Globus pallidus (tissue), 1 donor: ENCODE measurements around the gene RTN1.

Experiments used
- DNase-seq: peaks from one replicate; pipeline ENCODE4 v3.0.0-alpha.2; 2015; ENCODE audit warnings: low spot score

Gene RTN1

DNA sequence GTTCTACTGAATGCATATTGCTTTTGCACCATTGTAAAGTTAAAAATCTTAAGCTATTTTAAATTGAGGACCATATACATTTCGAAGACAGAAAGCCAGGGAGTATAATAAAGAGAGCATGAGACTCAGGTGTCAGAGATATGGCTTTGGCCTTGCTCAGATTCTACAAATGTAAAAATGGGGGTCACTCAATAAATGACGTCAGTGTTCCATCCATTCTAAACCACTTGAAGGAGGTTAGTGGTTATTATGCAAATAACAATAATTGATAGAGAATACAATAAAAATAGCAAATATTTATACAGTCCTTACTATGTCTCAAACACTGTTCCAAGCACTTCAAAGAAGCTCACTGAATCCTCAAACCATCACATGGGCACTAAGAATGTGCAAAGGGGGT, 20.1 kb downstream of the RTN1 start:
- DNase-seq, result no peak

DNA sequence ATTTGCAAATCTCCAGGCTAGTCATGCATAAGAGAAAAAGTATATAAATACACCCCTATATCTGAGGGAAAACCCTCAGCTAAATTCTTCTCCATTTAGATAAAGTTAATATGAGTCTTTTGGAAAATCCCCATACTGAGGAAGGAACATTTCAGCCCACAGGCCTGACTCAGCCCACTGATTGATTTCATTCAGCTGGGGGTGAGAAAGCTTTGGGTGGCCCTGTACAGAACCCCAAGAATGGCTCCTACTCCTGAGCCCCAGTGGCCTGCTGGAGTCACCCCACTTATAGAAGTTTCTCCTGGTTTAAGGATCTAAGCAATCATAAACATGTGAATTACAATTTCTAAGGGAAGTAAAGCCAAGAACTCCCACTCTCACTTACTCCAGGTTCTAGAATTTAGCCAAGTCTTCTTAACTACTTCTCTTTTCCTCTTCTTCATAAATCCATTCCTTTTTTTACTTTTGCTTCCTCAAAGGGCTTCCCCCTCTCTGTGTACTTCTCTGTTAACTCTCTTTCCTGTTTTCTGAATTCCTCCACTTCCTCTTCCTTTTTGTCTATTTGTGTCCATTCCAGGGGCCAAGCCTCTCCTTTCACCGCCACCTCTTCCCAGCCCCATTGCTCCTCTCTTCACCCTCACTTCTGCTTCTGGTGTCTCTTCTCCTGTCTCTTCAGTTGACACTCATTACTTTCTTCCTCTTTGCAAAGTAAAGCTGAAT, 21.0 kb downstream of the RTN1 start:
- no peak for DNase-seq

DNA sequence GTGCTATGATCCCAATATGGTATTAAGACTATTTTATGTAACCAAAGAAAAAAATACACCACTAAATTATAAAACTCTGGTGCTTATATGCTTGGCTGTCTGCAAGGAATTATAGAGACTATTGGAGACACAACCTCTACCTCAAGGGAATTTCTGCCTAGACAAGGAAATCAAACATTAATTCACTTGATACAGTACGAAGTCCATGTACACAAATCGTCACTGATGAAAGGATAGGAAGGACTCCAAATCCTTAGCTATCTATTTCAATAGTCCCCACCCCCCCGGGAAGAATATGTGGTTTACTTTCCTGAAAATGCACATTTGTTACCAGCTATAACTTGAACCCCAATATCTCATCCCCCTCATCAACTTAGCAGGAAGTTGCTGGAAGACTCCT, 21.9 kb downstream of the RTN1 start:
- no peak for DNase-seq

DNA sequence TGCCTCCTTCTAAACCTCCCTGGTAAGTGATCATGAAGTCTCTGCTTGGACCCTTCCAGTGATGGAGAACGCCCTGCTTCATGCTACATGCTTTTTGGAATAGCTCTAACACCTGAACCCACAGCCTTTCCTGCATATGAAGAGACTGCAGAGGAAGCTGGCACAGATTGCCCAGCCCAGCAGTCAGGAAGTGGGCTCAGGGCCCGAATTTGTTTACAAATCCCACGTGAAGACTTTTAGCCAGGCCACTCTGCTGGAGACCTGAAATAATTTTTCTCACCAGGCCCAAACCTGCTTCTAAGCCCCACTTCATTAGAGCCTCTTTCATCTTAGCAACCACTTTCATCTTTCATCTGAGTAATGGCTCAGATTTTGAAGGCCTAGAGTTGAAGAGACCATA, 22.9 kb downstream of the RTN1 start:
- DNase-seq, result no peak

DNA sequence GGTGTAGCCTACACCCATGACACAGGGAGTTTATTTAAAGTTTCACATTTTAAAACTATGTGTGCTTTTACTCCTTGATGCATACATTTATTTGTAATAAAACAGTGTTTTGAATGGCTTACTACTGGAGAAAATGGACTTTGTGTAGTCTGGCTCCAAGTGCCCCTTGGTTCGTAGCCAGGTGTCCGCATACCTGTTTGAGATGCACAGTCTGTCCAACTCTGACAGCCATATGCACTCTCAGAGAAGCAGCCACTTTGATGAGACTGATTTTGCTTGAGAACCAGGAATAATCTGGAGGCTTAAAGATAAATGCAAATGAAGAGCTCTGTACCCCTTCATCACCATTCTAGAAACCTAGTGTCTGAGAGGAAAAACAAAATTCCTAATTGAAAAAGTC, 24.0 kb downstream of the RTN1 start:
- DNase-seq, result no peak

DNA sequence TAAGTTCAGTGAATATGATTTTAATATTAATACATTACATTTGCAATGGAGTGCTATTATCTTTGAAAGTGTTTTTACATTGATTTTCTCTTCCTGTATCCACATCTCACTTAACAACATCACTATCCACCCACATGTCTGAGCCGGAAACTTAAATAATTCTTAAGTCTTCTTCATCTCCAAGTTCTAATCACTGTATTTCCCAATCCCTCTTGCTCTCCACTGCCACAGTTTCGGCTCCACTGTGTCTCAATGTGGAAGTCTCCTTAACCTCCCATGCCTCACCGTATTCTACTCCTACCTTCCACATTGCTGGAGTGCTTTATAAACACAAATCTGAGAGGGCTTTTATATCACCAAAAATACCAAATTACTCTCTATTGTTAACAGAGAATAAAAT, 25.3 kb downstream of the RTN1 start:
- no peak for DNase-seq

DNA sequence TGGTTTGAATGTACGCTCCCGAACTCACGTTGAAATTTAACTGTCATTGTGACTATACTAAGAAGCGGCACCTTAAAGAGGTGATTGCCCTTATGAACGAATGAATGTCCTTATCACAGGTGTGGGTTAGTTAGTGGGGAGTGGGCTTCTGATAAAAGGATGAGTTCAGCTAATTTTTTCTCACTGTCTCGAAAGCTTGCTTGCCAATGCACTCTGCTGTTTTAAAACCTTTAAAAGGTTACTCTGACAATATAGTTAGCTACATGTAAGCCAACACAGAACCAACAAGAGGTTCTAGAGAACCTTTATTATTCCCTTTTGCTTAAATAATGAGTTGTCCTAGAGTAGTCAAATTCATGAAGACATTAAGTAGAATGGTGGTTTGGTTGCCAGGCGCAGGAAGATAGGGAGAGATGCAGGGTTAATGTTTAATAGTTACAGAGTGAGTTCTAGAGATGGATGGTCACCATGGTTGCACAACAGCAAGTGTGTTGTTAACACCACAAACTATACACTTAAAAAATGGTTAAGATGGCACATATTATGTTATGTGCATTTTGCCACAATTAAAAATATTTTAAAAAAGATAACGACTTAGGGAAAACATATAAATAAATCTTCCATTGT, 26.3 kb downstream of the RTN1 start:
- DNase-seq, result no peak

DNA sequence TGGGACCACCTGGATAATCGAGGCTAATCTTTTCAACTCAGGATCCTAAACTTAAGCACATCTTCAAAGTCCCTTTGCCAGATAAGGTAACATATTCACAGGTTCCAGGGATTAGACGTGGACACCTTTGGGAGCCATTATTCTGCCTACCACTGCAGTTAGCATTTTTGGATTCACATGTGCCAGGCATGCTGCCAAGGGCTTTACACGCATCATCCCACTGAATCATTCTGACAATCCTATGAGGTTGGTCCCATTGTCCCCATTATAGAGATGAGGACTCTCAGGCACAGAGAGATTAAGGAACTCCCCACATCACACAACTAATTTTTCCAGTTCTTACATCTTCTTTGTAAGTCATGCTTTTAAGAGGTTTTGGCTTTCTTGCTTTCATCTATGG, 34.5 kb downstream of the RTN1 start:
- DNase-seq, result no peak

DNA sequence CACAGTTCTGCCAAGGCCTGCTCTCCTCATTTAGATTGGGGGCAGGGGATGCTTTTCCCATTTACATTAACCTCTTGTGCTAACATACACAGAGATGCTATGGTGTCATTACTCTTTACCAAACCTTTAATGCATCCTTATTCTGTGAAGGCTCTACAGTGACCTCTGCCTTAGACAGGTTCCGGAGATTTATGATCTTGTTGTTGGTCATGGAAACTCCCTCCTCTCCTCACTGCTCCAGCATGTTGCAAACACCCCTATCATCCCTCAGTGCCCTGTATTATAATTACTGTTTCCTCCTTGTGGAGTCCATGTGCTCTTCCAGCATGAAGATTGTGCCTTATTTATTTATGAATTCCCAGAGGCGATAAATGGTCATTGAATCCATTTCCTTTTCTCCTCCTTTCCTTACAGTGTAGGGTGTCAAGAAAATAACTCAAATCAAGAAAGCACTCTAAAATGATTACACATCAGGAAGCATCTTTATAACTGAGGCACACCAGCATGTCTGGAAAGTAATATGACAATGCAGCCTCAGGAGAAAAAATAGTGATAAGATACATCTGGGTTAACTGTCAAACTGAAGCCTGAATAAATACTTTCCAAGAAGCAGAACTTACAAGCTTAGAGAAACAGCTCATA, 37.8 kb downstream of the RTN1 start:
- DNase-seq, result no peak

DNA sequence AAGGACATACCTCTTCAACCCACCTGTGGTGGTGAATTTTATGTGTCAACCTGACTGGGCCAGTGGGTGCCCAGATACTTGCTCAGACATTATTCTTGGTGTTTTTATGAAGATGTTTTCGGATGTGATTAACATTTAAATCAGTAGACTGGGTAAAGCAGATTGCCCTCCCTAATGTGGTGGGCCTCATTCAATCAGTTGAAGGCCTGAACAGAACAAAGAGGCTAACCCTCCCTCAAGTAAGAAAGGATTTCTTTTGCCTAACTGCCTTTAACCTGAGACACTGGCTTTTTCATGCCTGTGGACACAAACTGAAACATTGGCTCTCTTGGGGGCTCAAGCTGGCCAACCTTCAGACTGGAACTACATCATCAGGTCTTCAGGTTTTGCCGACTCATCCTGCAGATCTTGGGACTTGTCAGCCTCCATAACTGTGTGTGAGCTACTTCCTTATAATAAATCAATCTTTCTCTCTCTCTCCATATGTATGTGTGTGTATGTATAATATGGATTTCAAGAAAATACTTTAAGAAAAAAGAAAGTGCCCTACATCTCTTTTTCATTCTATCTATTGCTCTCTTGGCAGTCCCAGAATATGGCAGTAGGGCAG, 39.4 kb downstream of the RTN1 start:
- DNase-seq, result no peak

DNA sequence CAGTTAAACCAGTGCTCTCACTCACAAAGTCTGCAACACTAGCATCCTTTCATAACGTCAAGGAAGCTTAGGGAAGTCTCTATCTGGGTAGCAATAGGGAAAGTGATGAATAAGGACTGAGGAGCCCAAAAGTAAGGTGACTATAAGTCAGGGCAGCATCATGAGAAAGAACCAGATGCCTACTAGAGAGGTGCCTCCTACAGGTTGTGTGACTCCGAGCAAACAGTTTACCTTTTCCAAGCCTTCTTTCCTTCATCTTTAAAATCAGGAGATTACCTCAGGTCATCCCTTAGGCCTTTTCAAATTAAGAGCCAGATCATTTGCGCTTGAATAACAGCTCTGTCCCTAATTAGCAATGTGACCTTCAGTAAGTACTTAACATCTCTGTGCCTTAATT, 40.2 kb downstream of the RTN1 start:
- DNase-seq, result no peak

DNA sequence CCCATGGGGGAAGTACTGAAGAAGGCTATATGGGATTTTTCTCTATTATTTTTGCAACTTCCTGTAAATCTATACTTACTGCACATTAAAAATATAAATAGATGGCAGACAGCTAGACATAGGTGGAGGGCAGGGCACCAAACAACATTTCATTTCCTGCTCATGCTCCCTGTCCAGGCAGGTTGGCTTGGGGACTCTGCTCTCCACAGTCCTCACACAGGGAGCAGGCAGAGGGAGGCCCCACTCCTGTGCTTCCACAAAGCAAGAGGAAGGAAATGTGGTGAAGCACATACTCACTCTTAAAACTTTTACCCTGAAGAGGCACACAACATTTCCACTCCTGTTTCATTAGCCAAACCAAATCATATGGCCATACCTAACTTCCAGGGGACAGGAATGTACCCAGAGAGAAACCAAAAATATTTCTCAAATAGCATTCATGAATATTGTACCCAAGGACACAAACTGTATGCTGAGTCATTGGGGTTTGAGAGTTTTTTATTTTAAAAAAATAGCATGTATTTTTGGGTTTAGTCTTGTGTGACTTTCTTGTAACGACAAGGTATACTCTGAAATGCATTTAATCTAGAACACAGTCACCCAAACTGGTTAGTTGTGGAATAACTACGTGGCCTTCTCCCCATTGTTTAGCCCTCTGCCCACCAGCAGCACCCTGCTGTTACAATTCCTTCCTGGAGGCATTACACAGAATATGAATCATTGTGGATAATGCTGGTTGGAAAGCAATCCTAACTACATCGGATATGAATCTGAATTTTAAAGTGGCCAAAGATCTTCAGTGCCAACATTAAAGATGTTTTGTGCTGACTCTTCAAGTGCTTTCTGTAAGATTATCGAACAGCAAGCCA, 40.9 kb downstream of the RTN1 start:
- no peak for DNase-seq

DNA sequence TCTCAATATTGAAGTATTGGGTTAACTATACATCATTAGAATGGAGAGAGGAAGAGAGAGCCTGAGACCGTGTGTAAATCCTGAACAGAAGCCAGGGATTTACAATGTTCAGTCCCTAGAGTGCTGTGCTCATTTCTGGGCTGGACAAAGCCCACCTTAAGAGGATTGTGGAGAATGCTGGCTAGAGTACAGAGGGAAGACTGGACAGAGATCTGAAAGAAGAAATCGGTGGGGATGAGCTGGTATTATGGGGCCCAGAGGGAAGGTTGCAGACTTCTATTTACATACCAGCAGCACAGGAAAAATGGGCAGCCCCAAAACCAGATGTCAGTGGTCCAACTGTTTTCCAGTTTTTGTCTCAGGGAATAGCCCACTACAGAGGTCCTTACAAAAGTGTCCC, 42.3 kb downstream of the RTN1 start:
- DNase-seq, result no peak

DNA sequence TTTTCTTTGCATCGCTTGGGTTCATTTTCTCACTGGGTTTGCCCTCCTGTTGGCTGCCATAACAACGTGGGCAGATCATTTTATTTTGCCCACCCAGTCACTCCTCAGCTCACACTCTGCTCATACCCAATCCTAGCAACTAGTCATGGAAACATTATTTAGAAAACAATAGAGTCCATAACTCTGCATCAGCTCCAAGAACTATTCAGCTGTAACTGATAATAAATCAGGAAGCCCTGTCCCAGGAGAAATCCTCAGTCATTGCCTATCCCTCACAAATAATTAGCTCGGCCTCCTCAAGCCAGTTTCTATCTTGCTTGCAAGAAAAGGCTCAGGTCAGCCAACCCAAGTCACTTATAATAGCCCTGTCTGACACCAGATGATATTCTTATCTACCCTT, 43.2 kb downstream of the RTN1 start:
- DNase-seq, result no peak

DNA sequence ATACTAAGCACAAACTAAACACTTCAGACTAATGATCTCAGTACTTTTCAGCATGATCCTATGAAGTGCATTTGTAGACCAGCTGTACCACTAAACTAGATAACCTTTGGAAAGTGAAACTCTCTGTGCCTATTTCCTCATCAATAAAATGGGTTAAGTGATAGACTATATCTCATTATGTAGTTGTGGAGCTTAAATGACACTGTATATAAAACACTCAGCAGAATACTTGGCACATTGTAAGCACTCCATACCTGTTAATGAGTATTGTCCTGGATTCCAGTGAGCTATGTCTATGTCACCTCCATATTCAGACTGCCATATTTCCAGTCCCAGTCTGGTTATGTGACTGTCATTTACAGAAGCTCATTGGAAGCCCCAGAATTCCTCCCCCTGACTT, 44.4 kb downstream of the RTN1 start:
- no peak for DNase-seq

DNA sequence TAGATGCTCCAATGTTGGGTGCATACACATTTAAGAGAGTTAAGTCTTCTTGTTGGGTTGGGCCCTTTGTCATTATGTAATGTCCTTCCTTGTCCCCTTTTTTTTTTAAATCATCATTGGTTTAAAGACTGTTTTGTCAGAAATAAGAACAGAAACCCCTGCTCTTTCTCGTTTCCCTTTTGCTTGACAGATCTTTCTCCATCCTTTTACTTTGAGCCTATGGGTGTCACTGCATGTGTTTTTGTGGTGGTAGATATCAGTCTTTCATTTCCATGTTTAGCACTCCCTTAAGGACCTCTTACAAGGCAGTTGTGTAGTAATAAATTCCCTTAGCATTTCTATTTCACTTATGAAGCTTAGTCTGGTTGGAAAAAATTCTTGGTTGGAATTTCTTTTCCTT, 47.4 kb downstream of the RTN1 start:
- DNase-seq, result no peak

DNA sequence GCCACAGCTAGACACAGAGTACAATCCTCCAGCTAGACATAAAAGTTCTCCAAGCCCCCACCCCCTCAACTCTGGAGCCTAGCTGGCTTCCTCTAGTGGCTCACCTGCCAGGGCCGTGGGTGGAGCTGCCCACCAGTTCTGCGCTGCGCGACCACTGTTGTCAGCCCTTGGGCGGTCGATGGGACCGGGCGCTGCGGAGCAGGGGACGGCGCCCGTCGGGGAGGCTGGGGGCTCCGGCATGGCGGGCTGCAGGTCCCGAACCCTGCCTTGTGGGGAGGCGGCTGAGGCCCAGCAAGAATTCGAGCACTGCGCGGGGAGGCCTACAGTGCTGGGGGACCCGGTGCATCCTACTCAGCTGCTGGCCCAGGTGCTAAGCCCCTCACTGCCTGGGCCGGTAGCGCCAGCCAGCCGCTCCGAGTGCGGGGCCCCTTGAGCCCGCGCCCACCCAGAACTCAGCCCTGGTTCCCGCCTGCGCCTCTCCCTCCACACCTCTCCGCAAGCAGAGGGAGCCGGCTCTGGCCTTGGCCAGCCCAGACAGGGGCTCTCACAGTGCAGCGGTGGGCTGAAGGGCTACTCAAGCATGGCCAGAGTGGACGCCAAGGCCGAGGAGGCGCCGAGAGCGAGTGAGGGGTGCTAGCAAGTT, 51.0 kb downstream of the RTN1 start:
- no peak for DNase-seq

DNA sequence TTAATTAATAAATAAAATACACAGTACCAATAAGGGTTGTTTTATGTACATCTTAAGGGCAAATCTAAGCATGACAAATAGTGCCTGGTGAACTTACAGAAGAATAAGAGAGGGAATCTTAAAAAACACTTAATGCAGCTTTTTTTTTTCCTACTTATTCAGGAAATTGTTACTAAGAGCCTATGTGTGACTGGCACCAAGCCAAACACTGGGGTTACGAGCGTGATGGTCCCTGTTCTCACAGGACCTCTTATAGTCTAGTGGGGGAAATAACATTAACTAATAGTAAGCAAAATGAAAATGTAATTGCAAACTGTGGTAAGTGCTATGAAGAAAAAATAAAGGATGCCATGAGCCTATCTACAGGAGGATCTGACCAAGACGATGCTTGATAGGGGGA, 53.6 kb downstream of the RTN1 start:
- no peak for DNase-seq

DNA sequence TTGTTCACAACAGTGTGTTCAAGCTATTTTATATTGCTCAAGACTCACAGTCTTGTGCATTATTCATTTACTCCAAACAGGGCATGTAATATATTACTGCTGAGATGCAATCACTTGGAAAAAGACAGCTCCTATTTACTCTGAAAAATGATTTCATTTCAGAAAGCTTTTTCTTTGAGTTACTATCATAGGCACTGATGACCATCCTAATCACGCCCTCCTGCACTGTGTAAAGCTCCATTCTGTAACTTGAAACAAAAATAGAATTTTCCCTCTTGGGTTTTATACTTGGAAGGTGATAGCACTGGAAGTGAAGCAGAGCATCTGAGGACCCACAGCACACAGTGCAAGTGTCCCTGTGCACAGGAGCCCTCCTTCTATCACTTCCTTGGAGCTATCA, 55.6 kb downstream of the RTN1 start:
- DNase-seq, result no peak

DNA sequence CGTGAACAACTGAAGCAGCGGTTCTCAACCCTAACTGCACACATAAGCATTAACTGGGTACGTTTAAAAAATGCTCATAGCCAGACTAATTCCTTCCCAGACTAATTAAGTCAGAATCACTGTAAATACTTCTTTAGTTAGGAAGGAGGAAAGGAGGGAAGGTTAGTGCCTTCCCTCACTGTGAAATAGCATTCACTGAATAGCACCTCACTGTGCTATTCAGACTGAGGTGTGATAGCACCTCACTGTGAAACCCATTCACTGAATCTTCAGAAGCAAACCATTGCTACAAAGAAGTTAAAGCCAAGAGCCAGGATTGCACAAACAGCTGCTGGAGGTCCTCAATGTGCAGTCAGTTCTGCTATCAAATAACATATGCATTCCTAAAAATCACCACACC, 58.8 kb downstream of the RTN1 start:
- DNase-seq, result no peak

DNA sequence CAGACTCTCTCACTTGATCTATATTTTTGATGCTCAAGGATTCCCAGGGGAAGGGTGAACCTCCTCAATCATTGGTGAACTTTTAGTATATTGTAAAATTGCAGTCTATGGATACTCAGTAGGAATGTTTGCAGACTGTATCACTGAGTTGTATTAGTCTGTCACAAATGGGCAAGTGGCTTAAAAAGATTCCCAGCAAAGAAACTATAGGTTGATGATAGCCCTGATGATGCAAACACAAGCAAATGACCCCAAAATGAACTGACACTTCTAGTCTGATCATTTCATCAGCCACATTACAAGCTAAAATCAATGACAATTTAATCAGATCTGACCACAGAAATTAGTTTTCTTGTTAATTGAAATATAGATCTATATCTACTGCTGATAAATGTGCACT, 59.5 kb downstream of the RTN1 start:
- no peak for DNase-seq

DNA sequence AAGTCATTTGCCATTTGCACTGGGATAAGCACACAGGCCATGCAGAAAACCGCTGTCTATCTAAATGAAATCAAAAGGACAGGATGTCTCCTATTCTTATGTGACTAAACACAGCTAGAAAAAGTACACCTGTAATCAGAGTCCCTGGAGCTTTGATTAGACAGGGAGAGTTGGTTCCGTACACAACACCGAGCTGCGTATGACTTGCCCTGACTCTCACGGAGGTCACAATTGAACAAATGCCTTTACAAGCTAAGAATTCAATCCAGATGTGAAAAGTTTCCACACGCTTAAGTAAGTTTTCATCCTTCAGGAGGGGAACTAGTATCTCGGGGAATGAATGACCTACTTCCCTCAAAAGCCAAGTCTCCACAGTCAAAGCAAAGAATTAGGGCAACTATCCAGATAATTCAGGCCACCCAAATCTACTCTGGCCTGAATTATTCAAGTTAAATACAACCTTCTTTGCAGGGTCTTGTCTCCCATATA, 67.5 kb downstream of the RTN1 start:
- DNase-seq, result no peak
